Measurements from ENCODE around the gene RGL3. TPM values are rescaled to one million over a fixed set of nuclear protein-coding genes. Genes with fewer than 3 reads are reported as not detected.

Gene RGL3
- polyA plus RNA-seq, 1 of the 3 experiments (the other 2 are of a cell fraction) = 13.3 TPM

- peak overlapping the region; percentile 63; the same call in 1 of the 2 replicates for H3K9ac ChIP-seq
- ChIA-PET POLR2A (no interaction called here), CTCF (no interaction called here)
- H3K4me1 ChIP-seq (ENCODE audit: control insufficient read depth in 1 of 2, insufficient read depth in 2 of 2, low read depth in 1 of 2, low read length in 1 of 2) = peaks cover 0 to 18% of the 10 kb centered on the region in 2 experiments; a peak in 1 of 4 replicates
- no peaks in the 10 kb centered on the region for H3K9me2 ChIP-seq
- peaks cover 5% of the 10 kb centered on the region for H3K79me2 ChIP-seq (ENCODE audit: insufficient read depth)
- WGBS (ENCODE audit: low lambda C conversion rate) = 91% methylated on average over 4 of the region's 6 CpGs
- no peak overlapping the region for H3K27ac ChIP-seq (ENCODE audit: low read depth in 2 of 2, low read length in 1 of 2)
- no peaks in the 10 kb centered on the region for H4K20me1 ChIP-seq (ENCODE audit: insufficient read depth)
- no peaks in the 10 kb centered on the region for H3K27me3 ChIP-seq (ENCODE audit: insufficient read depth)
- peak overlapping the region; percentile 96 for H3K4me2 ChIP-seq
- no peaks in the 10 kb centered on the region for H3K36me3 ChIP-seq (replicated peaks in 1 of 2; ENCODE audit: control insufficient read depth in 1 of 2, insufficient read depth in 2 of 2, low read length in 1 of 2)
- H3F3A ChIP-seq (replicated peaks; ENCODE audit: insufficient read depth) = no peaks in the 10 kb centered on the region
- DNase-seq = no peak
- no peak for TF ChIP-seq SIN3A (IDR thresholded peaks at IDR 0.05; ENCODE audit: borderline replicate concordance, low read depth, low read length)
- TF ChIP-seq FOXJ3 (CRISPR knock-in tag; IDR thresholded peaks at IDR 0.05) = no peak
- TF ChIP-seq EZH2phosphoT487 (IDR thresholded peaks at IDR 0.05; ENCODE audit: borderline replicate concordance, low read depth) = no peak
- TF ChIP-seq NRF1 (IDR thresholded peaks at IDR 0.05; ENCODE audit: low read depth, low read length) = no peak
- no peak for TF ChIP-seq GATA2 (CRISPR knock-in tag; IDR thresholded peaks at IDR 0.05)
- TF ChIP-seq MEF2A (IDR thresholded peaks at IDR 0.05; ENCODE audit: borderline replicate concordance, low read depth) = no peak
- no peak for TF ChIP-seq YY1 (IDR thresholded peaks at IDR 0.05; ENCODE audit: low read depth)
- TF ChIP-seq SMC3 (IDR thresholded peaks at IDR 0.05; ENCODE audit: low read depth, low read length) = no peak
- no peak for TF ChIP-seq FOXM1 (IDR thresholded peaks at IDR 0.05; ENCODE audit: low read depth)
- TF ChIP-seq JUND (IDR thresholded peaks at IDR 0.05) = no peak
- TF ChIP-seq, protein P1, sequence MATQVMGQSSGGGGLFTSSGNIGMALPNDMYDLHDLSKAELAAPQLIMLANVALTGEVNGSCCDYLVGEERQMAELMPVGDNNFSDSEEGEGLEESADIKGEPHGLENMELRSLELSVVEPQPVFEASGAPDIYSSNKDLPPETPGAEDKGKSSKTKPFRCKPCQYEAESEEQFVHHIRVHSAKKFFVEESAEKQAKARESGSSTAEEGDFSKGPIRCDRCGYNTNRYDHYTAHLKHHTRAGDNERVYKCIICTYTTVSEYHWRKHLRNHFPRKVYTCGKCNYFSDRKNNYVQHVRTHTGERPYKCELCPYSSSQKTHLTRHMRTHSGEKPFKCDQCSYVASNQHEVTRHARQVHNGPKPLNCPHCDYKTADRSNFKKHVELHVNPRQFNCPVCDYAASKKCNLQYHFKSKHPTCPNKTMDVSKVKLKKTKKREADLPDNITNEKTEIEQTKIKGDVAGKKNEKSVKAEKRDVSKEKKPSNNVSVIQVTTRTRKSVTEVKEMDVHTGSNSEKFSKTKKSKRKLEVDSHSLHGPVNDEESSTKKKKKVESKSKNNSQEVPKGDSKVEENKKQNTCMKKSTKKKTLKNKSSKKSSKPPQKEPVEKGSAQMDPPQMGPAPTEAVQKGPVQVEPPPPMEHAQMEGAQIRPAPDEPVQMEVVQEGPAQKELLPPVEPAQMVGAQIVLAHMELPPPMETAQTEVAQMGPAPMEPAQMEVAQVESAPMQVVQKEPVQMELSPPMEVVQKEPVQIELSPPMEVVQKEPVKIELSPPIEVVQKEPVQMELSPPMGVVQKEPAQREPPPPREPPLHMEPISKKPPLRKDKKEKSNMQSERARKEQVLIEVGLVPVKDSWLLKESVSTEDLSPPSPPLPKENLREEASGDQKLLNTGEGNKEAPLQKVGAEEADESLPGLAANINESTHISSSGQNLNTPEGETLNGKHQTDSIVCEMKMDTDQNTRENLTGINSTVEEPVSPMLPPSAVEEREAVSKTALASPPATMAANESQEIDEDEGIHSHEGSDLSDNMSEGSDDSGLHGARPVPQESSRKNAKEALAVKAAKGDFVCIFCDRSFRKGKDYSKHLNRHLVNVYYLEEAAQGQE (IDR thresholded peaks at IDR 0.05; ENCODE audit: low read depth, low read length) = no peak
- no peak for TF ChIP-seq TCF12 (IDR thresholded peaks at IDR 0.05)
- TF ChIP-seq, protein P2, sequence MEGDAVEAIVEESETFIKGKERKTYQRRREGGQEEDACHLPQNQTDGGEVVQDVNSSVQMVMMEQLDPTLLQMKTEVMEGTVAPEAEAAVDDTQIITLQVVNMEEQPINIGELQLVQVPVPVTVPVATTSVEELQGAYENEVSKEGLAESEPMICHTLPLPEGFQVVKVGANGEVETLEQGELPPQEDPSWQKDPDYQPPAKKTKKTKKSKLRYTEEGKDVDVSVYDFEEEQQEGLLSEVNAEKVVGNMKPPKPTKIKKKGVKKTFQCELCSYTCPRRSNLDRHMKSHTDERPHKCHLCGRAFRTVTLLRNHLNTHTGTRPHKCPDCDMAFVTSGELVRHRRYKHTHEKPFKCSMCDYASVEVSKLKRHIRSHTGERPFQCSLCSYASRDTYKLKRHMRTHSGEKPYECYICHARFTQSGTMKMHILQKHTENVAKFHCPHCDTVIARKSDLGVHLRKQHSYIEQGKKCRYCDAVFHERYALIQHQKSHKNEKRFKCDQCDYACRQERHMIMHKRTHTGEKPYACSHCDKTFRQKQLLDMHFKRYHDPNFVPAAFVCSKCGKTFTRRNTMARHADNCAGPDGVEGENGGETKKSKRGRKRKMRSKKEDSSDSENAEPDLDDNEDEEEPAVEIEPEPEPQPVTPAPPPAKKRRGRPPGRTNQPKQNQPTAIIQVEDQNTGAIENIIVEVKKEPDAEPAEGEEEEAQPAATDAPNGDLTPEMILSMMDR (IDR thresholded peaks at IDR 0.05) = no peak
- no peak for TF ChIP-seq IRF3 (IDR thresholded peaks at IDR 0.05; ENCODE audit: low read depth, low read length)
- H3K9me3 ChIP-seq = no peaks in the 10 kb centered on the region
- no peak overlapping the region for H2AFZ ChIP-seq (ENCODE audit: low read depth)
- H3K4me3 ChIP-seq (ENCODE audit: low read depth in 2 of 2, low read length in 1 of 2) = peak overlapping the region; percentile 48 to 70
These were observed 63.1 kb downstream of the RGL3 start for GRCh38 chr19:11356074-11356397.
